Fibroblast of villous mesenchyme (primary cell): ENCODE results near the gene L3MBTL4. TPM values are rescaled to one million over a fixed set of nuclear protein-coding genes. Genes with fewer than 3 reads are reported as not detected.

Source experiments
- DNase-seq: peaks from one replicate; pipeline ENCODE4 v3.0.0-alpha.2; 2010; ENCODE audit warnings: low read depth
- H3K4me3 ChIP-seq: 2 replicates; pipeline ENCODE4 v1.5.1; 2011; ENCODE audit warnings: low read depth, mild to moderate bottlenecking, low read length
- total RNA-seq: library from RNA; depleted of rRNA; stranded (reverse); fragments of >200 nt; gene quantifications from 2 replicates; pipeline ENCODE4 v1.2.3, GENCODE V29; 2012
- TF ChIP-seq, protein P1 (sequence below): IDR thresholded peaks from 2 replicates; pipeline ENCODE4 v1.5.1; 2012; ENCODE audit warnings: low read depth, mild to moderate bottlenecking, low read length; ENCODE audit not compliant: insufficient read depth

L3MBTL4 gene
- total RNA-seq, 1 donor = not detected

DNA sequence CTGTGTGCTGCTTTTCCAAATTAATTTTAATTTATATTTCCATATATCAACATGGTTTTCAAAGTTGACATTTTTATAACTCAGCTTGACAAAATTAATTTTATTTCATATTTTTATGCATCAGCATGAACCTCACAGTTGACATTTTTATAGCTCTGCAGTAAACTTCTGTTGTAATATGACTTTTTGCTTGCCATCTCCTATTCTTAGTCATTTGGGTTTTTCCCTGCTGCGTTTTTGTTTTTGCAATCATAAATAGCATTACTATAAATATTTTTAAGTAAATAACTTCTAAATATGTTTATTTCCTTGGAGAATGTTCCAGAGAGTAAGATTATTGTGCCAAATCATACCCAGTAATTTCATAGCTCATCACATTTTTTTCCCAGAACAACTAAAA, 21.0 kb upstream of the L3MBTL4 start:
- TF ChIP-seq, protein P1, sequence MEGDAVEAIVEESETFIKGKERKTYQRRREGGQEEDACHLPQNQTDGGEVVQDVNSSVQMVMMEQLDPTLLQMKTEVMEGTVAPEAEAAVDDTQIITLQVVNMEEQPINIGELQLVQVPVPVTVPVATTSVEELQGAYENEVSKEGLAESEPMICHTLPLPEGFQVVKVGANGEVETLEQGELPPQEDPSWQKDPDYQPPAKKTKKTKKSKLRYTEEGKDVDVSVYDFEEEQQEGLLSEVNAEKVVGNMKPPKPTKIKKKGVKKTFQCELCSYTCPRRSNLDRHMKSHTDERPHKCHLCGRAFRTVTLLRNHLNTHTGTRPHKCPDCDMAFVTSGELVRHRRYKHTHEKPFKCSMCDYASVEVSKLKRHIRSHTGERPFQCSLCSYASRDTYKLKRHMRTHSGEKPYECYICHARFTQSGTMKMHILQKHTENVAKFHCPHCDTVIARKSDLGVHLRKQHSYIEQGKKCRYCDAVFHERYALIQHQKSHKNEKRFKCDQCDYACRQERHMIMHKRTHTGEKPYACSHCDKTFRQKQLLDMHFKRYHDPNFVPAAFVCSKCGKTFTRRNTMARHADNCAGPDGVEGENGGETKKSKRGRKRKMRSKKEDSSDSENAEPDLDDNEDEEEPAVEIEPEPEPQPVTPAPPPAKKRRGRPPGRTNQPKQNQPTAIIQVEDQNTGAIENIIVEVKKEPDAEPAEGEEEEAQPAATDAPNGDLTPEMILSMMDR = no peak
- no peak for DNase-seq

DNA sequence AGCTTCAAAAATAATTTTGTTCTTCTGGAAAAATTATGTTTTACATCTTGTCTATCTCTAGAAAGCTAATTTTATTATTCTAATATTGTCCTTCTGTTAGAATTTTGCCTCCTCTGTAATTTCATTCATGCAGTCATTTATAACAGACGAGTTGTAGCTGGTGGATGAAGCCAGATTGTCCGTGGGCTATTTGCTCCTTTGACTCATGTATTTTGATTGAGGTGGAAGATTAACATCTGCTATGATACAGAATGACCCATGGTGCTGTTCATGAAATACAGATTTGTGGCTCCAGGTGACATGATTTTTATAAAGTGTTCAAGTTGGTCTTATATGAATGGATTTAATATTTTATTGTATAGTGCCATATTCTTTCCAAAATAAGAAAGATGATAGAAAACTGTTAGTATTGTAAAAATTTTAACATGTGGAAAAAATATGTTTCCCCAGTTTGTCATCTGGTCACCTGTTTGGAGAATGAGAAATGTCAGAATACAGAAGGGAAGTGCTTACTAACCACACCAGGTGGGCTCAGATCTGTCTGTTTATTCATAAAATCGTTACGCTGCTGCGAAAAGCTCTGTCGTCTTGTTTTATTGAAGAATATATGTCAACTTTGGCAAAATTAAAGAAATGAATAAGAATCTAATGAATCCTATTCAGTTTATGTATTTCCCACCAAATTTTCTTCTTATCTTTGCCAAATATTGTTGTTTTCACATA, 20.4 kb upstream of the L3MBTL4 start:
- no peak overlapping the region for H3K4me3 ChIP-seq
- DNase-seq = no peak
- TF ChIP-seq, protein P1 = no peak

More for the DNA sequence above, 21.0 kb upstream of the L3MBTL4 start:
- H3K4me3 ChIP-seq = no peak overlapping the region

GRCh38 chr18:6434481-6434880, 19.8 kb upstream of the L3MBTL4 start:
- peak; percentile 2 for DNase-seq
- TF ChIP-seq, protein P1 = no peak
- no peak overlapping the region for H3K4me3 ChIP-seq

DNA sequence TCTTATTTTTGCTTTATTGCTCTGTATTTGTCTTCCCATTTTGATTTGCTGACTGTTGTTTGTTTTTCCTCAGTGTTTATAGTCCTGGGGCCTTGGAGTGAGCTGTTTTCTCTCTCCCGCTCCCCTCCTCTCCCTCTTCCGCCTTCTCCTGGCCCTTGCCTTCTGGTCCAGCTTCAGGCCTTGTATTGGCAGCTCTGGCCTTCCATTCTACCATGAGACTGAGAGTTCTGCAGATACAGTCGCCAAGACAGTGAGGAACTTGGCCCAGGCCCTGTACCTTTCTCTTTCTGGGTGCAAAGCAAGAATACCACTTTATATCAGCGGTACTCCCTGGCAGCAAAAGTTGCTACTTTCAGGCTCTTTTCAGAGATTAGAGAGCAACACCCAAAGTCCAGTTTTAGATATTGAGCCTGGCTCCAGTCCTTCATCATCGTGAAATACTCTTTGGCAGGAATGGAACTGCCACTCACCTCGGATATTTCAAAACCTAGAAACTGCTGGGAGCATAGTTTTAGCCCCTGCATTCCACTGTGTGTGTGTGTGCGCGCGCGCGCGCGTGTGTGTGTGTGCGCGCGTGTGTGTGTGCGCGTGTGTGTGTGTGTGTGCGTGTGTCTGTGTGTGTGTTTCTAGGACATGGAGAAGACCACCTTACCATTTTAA, 17.1 kb upstream of the L3MBTL4 start:
- TF ChIP-seq, protein P1 = no peak
- DNase-seq = no peak
- H3K4me3 ChIP-seq = no peak overlapping the region

- no peak for DNase-seq
- TF ChIP-seq, protein P1 = no peak
- no peak overlapping the region for H3K4me3 ChIP-seq
These were observed 14.2 kb upstream of the L3MBTL4 start for GRCh38 chr18:6428851-6429395.

GRCh38 chr18:6427286-6427685, 12.6 kb upstream of the L3MBTL4 start:
- no peak for DNase-seq
- no peak overlapping the region for H3K4me3 ChIP-seq
- TF ChIP-seq, protein P1 = no peak
